HT-29 (cell line): ENCODE measurements around the gene MUC5B. TPM values are rescaled to one million over a fixed set of nuclear protein-coding genes. Genes with fewer than 3 reads are reported as not detected.
"Not testable (repeated sequence)": the region's sequence is repeated elsewhere in the genome, so short reads cannot be mapped to it uniquely, and the experiment has no call there.

Source experiments
- DNase-seq: peaks from one replicate; pipeline ENCODE4 v3.0.0-alpha.2; 2015; ENCODE audit warnings: low spot score
- total RNA-seq: library from RNA; depleted of rRNA; stranded (reverse); fragments of >200 nt; shearing (Covaris generic); gene quantifications from 2 replicates; pipeline ENCODE4 v1.2.3, GENCODE V29; 2014

MUC5B gene
- total RNA-seq, 1 experiment from 2014 or later, result 4.3 TPM

- DNase-seq, result not testable (repeated sequence)
Observed at GRCh38 chr11:1189816-1190215, 33.0 kb upstream of the MUC5B start.

GRCh38 chr11:1191786-1192470 lies 30.9 kb upstream of the MUC5B start:
- not testable (repeated sequence) for DNase-seq

GRCh38 chr11:1192741-1193325 lies 30.0 kb upstream of the MUC5B start:
- DNase-seq, result no peak

GRCh38 chr11:1193326-1194230 lies 29.3 kb upstream of the MUC5B start:
- DNase-seq, result no peak

- no peak for DNase-seq
Observed at GRCh38 chr11:1194231-1194976, 28.5 kb upstream of the MUC5B start.

GRCh38 chr11:1194977-1195681 lies 27.7 kb upstream of the MUC5B start:
- no peak for DNase-seq

GRCh38 chr11:1195682-1196515 lies 27.0 kb upstream of the MUC5B start:
- DNase-seq, result no peak

- DNase-seq, result no peak
Observed at GRCh38 chr11:1196516-1197391, 26.1 kb upstream of the MUC5B start.

- no peak for DNase-seq
Observed at GRCh38 chr11:1197431-1197885, 25.4 kb upstream of the MUC5B start.

GRCh38 chr11:1197886-1198560 lies 24.8 kb upstream of the MUC5B start:
- DNase-seq, result no peak

GRCh38 chr11:1198561-1199240 lies 24.2 kb upstream of the MUC5B start:
- no peak for DNase-seq

- DNase-seq, result no peak
Observed at GRCh38 chr11:1199241-1199750, 23.6 kb upstream of the MUC5B start.

GRCh38 chr11:1199751-1200610 lies 22.9 kb upstream of the MUC5B start:
- no peak for DNase-seq

GRCh38 chr11:1200611-1201191 lies 22.2 kb upstream of the MUC5B start:
- DNase-seq, result no peak

GRCh38 chr11:1201395-1202153 lies 21.3 kb upstream of the MUC5B start:
- no peak for DNase-seq
